Right ventricle myocardium inferior (tissue), 1 donor: ENCODE measurements around the gene ERG28. TPM values are rescaled to one million over a fixed set of nuclear protein-coding genes. Genes with fewer than 3 reads are reported as not detected.

ENCODE experiments used
- ATAC-seq: fragments of 200-7000 bp; cut with Tn5 transposase; one replicate; pipeline ENCODE4 v1.9.1; 2020; ENCODE audit warnings: mild to moderate bottlenecking, moderate library complexity
- DNase-seq: peaks from one replicate; pipeline ENCODE4 v3.0.0; 2021; ENCODE audit errors: missing footprints
- intact Hi-C: fragments of 100-400 bp; cut with DNase I; formaldehyde crosslinking; loops from one replicate; pipeline ENCODE4 v1.11.0; 2022
- total RNA-seq: library from RNA; stranded (reverse); fragmentation: NEBNext Ultra II Directional; extraction: Animal tissue kit (Norgen Biotek cat#: 25700); gene quantifications from one replicate; pipeline ENCODE4 v1.2.1, GENCODE V29; 2021
- donor health status: DM: no; HTN: yes; CAD: no; lungs with severe emphysema.

ERG28 gene
- total RNA-seq, 1 donor from 2014 or later = 6.5 TPM

DNA sequence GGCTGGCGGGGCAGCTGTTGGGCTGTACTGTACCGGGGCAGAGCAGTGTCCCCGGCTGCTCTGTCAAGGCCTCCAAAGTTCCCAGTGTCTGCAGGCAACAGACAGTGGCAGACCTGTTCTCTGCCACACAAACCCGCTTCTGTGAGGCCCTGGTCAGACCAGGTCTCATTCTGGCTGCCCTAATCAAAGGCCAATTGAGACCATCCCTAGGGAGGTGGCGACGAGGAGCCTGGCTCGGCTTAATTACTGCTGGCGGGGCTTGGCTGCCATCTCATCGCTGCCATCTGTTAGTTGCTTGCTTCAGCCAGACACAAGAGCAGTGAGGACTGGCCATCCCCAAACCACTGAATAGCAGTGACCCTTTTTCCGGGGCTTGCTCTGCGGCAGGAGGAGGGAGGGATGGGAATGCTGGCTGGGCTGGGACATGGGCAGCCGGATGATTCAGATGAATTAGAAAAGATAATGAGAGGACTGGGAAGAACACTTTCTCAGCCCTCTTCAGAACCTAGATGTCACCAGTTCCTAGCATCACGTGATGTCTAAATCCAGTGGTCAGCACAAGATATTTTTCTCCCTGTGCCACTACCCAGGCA is 24.5 kb downstream of the ERG28 start:
- DNase-seq (no peak), ATAC-seq (no peak)
- intact Hi-C loops = no loop called here

DNA sequence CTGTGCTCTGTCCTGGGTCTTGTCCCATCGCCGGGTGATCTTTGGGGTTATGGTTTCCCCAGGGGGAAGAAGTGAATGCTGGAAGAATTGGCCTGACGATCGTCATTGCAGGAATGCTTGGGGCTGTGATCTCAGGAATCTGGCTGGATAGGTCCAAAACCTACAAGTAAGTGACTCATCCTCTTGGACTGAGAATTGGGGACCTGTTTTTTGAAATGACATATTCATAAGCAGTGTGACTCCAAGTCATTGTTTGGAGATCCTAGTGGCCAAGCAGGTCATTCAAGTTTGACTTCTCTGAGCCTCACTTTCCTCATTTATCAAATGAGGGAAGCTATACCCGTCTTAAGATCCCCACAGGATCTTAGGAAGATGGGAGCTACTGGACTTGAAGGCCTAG is 25.8 kb downstream of the ERG28 start:
- ATAC-seq (no peak), DNase-seq (no peak)
- intact Hi-C loops = no loop called here

DNA sequence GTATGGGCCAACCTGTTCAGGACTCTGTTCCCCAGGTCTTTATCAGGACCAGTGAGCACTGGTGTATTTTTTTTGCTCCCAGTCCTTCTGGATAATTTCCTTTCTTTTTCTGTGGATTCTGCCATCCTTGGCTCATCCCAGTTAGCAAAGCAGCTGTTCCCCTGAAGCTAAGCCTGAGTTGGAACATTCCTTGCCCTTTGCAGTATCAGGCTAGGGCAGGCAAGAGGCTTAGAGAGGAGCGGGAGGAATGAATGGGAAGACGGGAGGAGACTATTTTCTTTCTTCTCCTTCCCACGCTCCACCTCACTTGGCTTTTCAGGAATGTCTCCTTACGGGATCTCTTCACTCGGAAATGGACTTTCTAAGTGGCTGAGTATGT is 29.2 kb downstream of the ERG28 start:
- ATAC-seq (no peak), DNase-seq (no peak)
- intact Hi-C loops = no loop called here

GRCh38 chr14:75630695-75631452 is 29.8 kb downstream of the ERG28 start:
- DNase-seq (no peak), ATAC-seq (no peak)
- intact Hi-C loops = no loop called here

- intact Hi-C loops = no loop called here
- ATAC-seq (no peak), DNase-seq (no peak)
Measured at GRCh38 chr14:75628816-75629215, 31.9 kb downstream of the ERG28 start.

- DNase-seq (no peak), ATAC-seq (no peak)
- intact Hi-C loops = no loop called here
Measured at GRCh38 chr14:75627406-75627805, 33.3 kb downstream of the ERG28 start.

DNA sequence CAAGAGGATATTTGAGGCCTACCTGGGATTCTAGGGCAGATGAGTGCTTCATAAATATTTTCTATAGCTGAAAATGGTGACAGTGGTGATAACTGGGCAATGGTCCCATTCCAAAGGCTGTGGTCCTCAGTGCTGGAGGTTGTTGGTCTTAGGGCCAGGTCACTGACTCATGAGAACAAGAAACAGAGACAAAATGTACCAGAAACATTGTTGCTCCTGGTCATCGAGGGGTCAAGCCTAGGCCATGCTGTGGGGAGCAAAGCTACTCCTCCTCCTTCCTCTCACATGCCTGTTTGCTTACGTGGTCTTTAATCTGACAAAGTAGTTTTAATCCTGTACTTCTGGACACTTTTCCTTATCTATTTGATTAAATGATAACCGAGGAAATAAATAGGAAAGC is 33.8 kb downstream of the ERG28 start:
- intact Hi-C loops = no loop called here
- ATAC-seq (no peak), DNase-seq (no peak)

- intact Hi-C loops = no loop called here
- ATAC-seq = no peak
- no peak for DNase-seq
Measured at GRCh38 chr14:75626396-75626795, 34.3 kb downstream of the ERG28 start.

DNA sequence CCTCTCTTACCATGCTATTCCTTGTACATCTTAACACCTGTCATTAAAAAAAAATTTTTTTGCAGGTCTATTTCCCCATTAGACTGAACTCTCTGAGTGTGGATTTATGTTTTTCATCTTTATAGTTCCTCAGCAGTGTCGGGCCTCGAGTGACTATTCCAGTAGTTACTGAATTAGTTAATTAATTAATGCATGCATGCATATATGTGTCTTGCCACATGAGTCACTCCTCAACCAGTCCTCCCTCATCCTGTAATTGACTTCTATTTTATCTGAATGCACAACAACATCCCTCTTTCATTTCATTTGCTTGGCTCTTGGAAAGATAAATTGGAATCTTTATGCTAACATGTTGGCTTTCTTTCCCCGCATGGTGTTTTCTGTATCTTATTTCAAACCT is 35.6 kb downstream of the ERG28 start:
- no peak for ATAC-seq
- intact Hi-C loops = no loop called here

GRCh38 chr14:75619548-75619947 is 41.1 kb downstream of the ERG28 start:
- intact Hi-C loops = no loop called here
- ATAC-seq = no peak
- DNase-seq = no peak

More for the DNA sequence above, 35.6 kb downstream of the ERG28 start:
- no peak for DNase-seq

DNA sequence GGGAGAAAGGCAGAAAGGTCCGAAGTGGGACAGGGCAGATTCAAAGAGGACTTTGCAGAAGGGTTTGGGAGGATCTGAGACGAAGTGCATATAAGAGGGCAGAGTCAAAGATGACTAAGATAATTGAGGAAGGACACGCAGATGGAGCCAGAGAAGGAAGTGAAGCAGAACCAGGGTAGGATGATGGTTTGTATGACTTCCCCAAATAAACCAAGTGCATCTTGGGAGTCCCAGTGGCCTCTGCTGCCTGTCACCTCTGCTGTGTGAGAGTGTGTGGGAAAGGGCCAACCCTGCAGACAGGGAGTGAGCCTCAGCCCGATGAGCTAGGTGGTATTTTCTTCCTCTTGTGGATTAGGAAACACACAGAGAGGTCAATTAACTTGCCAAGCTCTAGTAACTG is 45.5 kb downstream of the ERG28 start:
- intact Hi-C loops = no loop called here
- ATAC-seq (peak; percentile 53), DNase-seq (no peak)

GRCh38 chr14:75614179-75614578 is 46.5 kb downstream of the ERG28 start:
- DNase-seq (no peak), ATAC-seq (no peak)
- intact Hi-C loops = no loop called here

DNA sequence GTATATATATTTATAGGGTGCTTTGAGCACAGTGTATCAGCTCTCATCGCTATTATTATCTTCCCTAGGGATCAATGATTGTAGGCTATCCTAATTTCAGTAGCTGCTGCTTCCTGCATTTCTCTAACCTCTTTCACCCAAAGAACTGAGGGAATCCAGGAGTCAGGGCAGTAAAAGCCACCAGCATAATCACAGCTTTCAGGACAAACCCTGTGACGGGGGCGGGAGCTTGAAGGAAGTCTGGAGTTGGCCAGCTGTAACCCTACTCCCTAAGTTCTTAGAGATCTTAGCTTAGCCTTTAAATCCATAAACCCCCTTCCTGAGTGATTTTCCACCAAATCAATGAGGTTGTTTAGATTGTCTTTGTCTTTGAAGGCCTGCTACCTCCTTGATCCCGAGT is 48.5 kb downstream of the ERG28 start:
- intact Hi-C loops = no loop called here
- ATAC-seq (no peak), DNase-seq (no peak)

DNA sequence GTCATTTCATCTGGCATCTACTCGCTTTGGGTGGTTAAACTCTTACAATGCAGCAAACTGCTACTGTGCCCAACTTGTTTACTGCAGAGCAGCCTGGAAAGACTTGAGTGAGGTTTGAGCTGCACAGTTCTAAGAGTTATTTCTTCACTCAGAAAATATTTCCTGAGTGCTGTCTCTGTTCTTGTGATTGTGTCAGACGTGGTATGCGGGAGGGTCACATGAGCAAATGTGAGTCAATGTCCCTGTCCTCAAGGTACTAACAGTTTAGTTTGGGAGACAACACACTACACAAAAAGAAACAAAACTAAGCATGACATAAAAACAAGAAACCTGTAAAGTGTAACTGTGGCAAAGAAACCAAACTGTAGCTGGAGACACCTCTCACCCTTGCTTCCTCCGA is 49.8 kb downstream of the ERG28 start:
- intact Hi-C loops = no loop called here
- DNase-seq (no peak), ATAC-seq (no peak)

DNA sequence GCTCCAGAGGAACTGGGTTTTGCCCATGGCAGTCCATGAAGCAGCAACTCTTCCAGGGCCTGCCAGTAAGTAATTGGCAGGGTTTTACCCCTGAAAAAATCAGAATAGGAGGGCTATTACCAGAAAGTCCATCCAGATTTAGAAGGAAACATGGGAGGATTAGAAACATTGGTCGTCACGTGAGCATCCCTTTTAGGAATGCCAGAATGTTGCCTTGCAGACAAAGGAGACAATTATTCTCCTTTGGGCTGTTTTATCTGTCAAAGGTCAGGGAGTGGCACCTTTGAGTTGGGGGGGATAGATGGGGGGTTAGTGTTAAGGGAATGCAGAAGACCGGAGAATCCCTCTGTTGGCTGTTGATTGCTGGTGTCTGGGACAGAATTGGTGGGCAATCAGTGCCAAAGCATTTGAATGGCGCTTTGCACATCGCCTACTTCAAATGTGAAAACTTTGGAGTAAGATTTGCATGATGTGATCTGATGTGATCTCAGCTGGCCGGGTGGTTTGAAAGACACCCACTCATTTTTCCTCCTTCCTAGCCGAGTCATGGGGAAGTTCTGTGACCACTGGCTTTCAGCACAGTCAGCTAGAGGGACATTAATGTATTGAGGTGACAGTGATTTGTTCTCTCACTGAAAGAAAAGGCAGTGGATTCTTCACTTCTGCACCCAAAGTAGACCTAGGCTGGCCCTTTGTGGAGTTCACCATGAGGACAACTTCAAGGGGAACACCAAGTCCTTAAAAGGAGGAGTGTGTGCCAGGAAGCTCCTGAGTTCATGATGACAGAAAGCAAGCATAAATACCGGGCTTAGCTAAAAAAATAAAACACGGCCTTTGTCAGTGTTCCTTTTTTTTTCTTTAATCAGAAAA is 50.8 kb downstream of the ERG28 start:
- intact Hi-C loops = no loop called here
- ATAC-seq (peak; percentile 60), DNase-seq (no peak)

- intact Hi-C loops = no loop called here
- ATAC-seq (no peak), DNase-seq (no peak)
Measured at GRCh38 chr14:75609116-75609515, 51.6 kb downstream of the ERG28 start.

GRCh38 chr14:75607842-75608640 is 52.6 kb downstream of the ERG28 start:
- ATAC-seq = no peak
- intact Hi-C loops = no loop called here
- no peak for DNase-seq

DNA sequence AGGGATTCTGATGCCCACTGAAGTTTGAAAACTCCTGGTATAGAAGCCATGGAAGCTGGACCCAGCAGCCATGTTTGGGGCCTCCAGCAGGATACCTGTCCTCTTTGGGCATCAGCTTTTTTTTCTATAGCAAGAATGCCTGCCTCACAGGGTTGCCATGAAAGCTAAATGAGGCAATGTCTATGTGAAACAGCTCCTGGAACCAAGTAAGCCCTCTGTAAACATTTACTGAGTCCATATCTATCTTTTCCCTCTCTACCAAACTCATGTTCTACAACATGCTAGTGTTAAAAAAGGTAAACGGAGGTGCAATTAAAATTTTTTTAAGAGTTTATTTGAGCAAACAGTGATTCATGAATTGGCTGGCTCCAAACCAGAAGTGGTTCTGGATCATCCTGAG is 53.6 kb downstream of the ERG28 start:
- DNase-seq = no peak
- intact Hi-C loops = no loop called here
- ATAC-seq = no peak

- no peak for DNase-seq
- no peak for ATAC-seq
- intact Hi-C loops = no loop called here
Measured at GRCh38 chr14:75605916-75606315, 54.8 kb downstream of the ERG28 start.
